ENCODE data around the gene ASB4.
"Not testable (repeated sequence)": the region's sequence is repeated elsewhere in the genome, so short reads cannot be mapped to it uniquely, and the experiment has no call there.

The ASB4 gene, protein sequence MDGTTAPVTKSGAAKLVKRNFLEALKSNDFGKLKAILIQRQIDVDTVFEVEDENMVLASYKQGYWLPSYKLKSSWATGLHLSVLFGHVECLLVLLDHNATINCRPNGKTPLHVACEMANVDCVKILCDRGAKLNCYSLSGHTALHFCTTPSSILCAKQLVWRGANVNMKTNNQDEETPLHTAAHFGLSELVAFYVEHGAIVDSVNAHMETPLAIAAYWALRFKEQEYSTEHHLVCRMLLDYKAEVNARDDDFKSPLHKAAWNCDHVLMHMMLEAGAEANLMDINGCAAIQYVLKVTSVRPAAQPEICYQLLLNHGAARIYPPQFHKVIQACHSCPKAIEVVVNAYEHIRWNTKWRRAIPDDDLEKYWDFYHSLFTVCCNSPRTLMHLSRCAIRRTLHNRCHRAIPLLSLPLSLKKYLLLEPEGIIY

GRCh38 chr7:95485391-95486123 lies at the start of gene ASB4:
ASB4 (plus strand) TSS chr7:95485943; CDS start chr7:95485972, 29 bp downstream.
- DNase-seq (ENCODE audit: low read depth, low spot score), result no peak

GRCh38 chr7:95436407-95436806 lies 49.3 kb upstream of the ASB4 start:
- no peak for DNase-seq (ENCODE audit: low read depth, low spot score)

DNA sequence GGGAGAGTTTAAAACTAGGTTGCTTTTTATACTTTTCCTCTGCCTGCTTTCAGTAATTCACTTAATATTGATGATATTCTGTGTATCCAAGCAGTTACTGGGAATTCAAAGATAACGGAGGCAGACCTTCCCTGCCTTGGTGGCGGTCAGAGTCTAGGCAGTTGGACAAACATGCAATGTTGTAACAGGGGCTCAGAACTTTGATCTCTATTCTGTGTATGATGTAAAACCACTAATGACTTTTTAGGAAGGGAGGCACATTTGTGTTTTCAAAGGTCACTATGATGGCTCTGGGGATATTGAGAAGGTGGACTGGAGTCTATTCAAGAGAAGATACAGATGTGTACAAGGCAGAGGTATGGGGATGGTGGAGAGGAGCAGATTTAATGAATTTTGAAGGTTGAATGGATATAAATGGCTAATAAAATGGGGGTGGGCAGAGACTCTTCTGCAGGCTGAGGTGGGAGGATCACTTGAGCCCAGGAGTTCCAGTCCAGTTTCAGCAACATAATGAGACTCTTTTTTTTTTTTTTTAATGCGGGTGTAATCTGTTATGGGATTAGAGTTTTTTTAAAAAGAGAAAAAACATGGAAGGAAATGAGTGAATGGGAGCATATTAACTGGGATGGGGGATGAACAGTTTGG lies 45.2 kb upstream of the ASB4 start:
- DNase-seq (ENCODE audit: low read depth, low spot score), result no peak

GRCh38 chr7:95441042-95441823 lies 44.5 kb upstream of the ASB4 start:
- DNase-seq (ENCODE audit: low read depth, low spot score), result no peak

DNA sequence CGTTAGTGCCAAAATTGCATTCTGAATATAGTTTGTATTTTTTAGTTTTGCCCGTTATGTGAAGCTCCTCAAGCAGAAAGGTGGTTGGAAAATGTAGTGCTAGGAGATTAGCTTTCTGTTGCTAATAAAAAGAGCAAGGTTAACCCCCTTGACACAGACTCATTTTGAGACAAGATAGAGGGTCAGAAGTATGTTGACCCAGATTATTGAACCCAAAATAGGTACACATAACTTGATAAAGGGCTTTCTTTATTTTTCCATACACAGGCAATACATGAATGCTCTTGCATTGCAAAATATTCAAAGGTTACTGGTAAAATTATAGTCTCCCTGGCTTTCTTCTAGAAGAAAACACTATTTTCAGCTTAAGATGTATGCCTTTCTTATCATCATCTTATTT lies 40.9 kb upstream of the ASB4 start:
- DNase-seq (ENCODE audit: low read depth, low spot score), result no peak

- no peak for DNase-seq (ENCODE audit: low read depth, low spot score)
Observed at GRCh38 chr7:95446618-95447017, 39.1 kb upstream of the ASB4 start.

GRCh38 chr7:95454438-95455045 lies 31.2 kb upstream of the ASB4 start:
- DNase-seq (ENCODE audit: low read depth, low spot score), result no peak

DNA sequence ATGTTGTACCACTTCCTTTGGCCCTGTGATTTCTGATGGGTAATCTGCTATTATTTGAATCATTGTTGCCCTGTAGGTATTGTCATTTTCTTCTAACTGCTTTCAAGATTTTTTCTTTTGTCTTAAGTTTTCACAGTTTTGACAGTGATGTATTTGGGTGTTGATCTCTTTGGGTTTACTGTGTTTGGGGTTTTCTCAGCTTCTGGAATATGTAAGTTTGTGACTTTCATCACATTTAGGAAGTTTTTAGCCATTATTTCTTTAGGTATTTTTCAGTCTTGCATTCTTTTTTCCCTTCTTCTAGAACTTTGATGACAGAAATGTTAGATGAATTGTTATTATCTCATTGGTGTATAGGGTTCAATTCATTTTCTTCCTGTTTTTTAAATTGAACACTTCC lies 27.8 kb upstream of the ASB4 start:
- DNase-seq (ENCODE audit: low read depth, low spot score), result no peak

- not testable (repeated sequence) for DNase-seq (ENCODE audit: low read depth, low spot score)
Observed at GRCh38 chr7:95460653-95461052, 25.1 kb upstream of the ASB4 start.

GRCh38 chr7:95467912-95468607 lies 17.7 kb upstream of the ASB4 start:
- no peak for DNase-seq (ENCODE audit: low read depth, low spot score)

- no peak for DNase-seq (ENCODE audit: low read depth, low spot score)
Observed at GRCh38 chr7:95469187-95469586, 16.6 kb upstream of the ASB4 start.

DNA sequence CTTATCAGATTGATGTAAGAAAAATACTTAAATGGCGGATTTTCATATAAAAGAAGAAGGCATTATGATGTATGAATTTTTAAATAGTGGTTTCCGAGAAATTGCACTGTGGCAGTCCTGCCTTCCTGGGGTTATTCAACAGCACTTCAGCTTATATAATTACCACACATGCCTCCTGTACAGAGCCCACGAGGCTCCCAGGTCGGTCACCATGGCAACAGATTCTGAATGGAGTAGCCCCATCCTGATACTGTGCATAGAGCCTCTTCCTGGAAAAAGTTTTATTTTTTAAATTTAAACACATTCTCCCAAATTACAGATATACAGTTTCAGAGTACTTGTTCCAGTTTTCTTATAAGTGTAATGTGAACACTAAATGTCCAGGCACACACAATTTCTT lies 15.9 kb upstream of the ASB4 start:
- no peak for DNase-seq (ENCODE audit: low read depth, low spot score)

DNA sequence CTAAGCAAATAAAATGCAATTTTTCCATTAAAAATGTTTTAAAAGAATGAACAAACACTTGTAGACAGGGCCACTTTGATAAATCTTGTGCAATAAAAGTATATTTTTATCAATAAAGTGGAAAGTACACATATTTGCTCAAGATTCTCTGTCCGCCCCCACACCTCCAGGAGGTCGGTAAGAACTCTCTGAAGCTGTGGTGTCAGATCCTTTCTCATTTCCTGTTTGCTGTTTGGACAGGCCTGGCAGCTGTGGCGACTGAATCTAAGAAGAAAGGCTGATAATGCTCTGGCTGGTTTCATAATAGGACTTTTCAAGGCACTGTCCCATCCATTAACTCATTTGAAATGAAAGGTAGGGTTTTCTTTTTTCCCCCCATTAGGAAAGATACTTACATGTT lies 15.3 kb upstream of the ASB4 start:
- peak; percentile 50 for DNase-seq (ENCODE audit: low read depth, low spot score)

DNA sequence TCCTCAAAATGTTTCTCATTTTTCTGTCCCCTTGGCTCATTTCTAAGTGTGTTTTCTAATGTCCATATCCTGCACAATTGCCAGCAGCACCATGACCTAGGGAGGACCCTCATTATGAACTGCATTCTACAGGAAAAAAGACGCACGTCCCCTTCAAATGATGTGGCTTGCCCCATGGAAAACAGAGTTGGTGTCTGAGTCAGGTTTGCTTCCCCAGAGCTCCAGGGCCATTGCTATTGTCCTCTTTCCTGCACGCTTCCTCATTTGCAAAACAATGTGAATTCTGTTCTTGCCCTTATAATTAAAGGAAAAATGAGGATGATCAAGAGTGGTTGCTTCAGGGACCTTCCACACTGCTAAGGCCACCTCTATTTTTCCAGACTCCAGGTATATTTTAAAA lies 14.7 kb upstream of the ASB4 start:
- no peak for DNase-seq (ENCODE audit: low read depth, low spot score)

DNA sequence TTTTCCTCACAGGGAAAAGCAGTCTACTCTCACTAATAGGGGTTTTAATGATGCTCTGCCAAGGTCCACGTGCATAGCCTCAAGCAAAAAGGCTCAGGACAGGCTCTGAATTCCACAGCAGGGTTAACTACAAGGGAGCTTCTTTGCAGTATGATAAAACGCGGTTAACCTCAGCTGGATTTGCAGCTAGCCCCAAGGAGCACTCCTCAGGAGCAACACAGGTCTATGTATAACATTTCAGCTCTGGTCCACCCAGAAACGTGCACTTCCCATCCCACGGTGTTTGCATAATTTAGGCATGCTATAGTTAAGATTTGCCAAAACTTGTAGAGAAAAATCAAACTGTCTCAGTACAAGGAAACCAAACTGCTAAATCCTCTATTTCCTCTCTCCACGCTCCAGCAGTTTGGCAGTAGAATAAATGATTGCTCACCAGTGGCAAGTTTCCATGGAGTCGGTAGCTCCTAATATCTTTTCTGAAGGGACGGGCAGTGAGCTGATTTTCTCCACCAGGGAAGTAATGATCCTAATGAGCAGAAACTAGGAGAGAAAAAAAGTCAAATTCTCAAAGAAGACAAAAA lies 13.1 kb upstream of the ASB4 start:
- DNase-seq (ENCODE audit: low read depth, low spot score), result peak; percentile 75

GRCh38 chr7:95473276-95473985 lies 12.3 kb upstream of the ASB4 start:
- DNase-seq (ENCODE audit: low read depth, low spot score), result no peak

DNA sequence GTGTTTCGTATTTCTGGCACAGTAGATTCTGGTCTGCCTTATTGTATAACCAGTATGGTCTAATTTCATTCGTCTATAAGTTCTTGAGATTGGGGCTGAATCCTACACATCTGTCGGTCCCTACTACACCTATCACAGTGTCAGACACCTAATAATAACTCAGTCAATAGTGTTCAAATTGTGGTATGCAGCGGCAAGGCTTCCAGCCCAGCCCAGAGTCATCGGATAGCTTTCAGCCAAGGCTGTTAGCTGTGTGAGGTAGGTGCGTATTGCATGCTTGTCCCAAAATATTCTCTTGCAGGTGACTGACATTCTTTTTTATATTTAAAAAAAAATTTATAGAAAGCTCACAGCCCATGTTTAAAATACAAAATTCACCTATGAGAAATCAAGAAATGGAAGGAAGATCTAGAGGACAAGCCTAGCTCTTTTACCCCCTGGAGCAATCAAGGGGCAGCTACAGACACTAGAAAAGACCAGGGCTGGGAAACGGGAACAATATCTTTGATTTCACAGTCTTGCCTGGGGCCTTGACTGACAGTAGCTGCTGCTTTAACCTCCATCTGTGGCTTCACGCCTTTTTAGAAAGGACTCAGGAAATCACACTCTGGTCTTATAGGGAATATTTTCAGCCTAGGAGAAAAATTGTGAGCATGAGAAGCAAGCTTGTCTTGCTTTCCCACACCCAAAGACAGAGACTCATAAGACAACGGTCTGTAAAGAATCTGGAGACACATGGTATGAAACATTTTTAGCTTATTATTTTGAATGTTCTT lies 9.5 kb upstream of the ASB4 start:
- no peak for DNase-seq (ENCODE audit: low read depth, low spot score)

- DNase-seq (ENCODE audit: low read depth, low spot score), result peak; percentile 84
Observed at GRCh38 chr7:95476904-95477594, 8.7 kb upstream of the ASB4 start.

Data from astrocyte of the hippocampus (primary cell).